Germinal center (tissue), 1 donor: Measurements from ENCODE around the gene EXOSC10.
"Not testable (repeated sequence)": the region's sequence is repeated elsewhere in the genome, so short reads cannot be mapped to it uniquely, and the experiment has no call there.

ENCODE experiments used
- DNase-seq: peaks from one replicate; pipeline ENCODE4 v3.0.0; 2012; ENCODE audit warnings: mixed read lengths, low spot score

The EXOSC10 gene

DNA sequence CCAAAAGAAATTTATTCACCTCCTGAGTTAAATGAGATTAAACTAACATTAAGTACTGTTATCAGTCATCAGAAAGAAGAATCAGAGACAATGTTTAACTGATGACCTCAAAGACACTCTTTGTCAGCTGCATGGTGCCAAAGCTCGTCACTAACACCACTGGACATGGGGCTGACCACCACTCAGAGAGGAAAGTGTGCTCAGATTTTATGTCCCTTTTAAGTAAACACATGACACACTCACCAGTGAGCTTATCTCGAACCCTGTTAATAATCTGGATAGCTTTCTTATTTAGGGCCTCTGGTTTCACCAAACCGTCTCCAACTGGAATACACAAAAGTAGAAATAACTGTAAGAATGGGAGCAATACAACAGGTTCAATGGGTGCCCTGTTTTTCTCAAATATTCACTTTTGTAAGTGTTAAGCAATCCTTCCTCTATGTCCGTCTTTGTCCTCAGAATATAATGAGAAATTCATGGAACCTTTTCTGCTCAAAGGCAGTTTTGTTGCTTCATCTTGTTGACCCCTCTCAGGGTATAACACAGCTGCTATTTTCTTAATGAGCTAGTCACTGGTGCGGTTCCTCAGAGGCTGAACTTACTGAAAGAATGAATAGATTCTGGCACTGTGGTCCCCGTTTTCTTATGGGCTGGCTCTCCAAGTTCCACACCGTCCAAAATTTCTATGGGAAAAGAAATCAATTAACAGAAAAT lies 9.5 kb upstream of the EXOSC10 start:
- DNase-seq = no peak

DNA sequence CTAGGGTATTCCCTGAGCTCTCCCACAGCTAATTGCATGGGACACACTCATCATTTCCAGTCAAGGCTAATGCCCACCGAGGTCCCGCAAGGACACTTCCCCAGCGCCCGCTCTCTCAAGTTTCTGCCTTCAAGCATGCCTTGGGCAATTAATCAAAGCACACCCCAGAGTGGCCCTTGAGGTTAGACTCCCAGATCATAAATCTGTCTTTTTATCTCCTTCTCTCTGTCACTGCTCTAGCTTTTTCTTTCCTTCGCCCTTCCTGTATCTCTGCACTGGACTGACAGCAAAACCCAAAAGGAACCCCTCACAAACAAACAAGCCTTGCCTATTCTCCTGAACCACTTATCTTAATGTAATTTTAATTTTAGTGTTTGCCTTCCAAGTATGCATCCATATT lies 7.9 kb upstream of the EXOSC10 start:
- no peak for DNase-seq

DNA sequence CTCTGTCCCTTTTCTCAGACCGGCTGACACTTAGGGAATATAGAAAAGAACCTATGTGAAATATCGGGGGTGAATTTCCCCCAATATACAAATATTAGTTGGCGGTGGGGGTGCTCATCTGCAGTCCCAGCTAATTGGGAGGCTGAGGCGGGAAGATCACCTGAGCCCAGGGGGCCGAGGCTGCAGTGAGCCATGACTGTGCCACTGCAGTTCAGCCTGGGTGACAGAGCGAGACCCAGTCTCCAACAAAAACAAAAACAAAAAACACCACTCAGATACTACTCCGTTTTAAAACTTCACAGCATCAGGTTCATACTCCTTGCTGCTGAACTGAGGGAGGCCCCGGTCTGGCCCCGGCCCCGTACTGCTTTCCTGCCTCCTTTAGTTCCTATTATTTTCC lies 5.9 kb upstream of the EXOSC10 start:
- DNase-seq = no peak

DNA sequence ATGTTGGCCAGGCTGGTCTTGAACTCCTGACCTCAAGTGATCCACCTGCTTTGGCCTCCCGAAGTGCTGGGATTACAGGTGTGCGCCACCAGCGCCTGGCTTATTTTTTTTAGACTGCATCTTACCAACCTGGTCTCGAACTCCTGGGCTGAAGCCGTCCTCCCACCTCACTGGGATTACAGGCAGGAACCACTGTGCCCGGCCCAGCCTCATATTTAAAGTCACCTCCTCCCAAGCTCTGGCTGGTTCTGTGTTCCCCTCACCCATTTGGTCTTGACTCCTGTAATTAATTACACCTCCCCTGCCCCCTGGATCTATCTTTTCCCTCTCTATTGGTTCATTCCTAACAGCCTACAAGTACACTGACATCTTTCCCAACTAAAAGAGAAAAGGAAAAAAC lies 1.7 kb upstream of the EXOSC10 start:
- no peak for DNase-seq

DNA sequence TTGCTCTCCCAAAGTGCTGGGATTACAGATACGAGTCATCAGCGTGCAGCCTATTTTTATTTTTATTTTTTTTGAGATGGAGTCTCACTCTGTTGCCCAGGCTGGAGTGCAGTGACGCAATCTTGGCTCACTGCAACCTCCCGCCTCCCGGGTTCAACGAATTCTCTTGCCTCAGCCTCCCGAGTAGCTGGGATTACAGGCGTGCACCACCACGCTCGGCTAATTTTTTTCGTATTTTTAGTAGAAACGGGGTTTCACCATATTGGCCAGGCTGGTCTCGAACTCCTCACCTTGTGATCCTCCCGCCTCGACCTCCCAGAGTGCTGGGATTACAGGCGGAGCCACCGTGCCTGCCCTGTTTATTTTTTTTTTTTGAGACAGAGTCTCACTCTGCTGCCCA lies 1.1 kb upstream of the EXOSC10 start:
- DNase-seq = not testable (repeated sequence)

DNA sequence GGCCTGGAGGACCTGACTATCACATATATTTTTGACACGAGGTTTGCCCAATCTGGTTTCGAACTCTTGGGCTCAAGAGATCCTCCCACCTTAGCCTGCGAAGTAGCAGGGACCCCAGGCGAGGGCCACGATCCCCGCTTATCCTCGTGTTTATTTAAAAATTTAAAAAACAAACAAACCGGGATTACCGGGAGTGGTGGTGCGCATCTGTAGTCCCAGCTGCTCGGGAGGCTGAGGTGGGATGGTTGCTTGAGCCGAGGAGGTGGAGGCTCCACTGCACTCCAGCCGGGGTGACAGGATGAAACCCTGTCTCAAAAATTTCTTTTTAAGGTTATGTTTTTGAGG lies 452 bp upstream of the EXOSC10 start:
- no peak for DNase-seq

DNA sequence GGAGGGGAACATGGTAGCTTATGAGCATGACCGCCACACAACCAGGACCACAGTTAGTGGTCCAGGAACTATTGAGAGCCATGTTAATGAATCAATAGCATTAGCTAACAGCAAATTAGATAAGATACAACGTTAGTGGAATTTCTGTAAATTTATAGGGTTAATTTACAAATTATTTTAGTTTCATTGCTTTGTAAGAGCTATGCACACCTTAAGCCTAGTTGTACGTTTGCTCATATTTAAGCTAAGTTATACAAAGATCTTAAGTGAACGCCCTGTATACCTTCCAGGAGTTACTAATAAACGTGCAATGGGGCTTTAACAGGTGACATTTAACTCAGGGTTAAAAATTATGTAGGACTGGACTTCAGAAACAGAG lies 749 bp downstream of the EXOSC10 start:
- DNase-seq = no peak

DNA sequence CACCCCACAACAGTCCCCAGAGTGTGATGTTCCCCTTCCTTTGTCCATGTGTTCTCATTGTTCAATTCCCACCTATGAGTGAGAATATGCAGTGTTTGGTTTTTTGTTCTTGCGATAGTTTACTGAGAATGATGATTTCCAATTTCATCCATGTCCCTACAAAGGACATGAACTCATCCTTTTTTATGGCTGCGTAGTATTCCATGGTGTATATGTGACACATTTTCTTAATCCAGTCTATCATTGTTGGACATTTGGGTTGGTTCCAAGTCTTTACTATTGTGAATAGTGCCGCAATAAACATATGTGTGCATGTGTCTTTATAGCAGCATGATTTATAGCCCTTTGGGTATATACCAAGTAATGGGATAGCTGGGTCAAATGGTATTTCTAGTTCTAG lies 15.9 kb downstream of the EXOSC10 start:
- not testable (repeated sequence) for DNase-seq

DNA sequence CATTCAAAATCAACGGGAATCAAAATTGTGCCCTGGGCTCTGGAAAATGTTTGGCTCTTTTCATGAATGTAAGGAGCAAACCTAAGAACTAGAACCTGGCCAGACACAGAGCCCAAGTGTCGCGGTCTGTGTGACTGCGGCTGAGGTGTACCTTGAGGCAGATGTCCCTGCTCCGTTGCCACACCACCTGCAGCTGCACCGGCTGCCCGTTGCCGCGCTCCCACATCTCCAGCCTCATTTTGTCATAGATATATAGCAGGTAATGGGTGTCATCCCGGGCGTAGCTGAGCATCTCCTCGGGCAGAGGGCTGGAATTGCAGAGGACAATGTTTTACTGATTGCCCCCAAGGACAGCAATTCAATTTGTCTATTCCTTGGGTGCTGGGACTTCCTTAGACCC lies 18.7 kb downstream of the EXOSC10 start:
- no peak for DNase-seq

DNA sequence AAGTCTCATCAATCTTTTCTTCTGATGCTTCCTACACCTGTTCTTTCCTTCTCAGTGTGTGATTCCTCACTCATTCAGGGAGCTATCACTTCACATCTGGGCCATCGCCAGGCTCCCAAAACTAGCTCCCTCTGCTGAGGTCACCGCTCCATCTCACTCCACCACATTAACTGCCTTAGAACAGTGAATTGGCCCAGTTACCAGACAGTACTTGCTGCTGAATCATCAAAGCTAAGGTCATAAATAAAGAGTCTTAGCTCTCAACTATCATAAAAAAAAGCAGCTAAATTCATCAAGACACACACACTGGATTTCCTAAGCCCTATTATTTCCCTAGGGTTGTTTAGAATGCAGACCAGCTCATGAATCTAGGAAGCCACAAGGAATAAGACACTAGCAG lies 21.0 kb downstream of the EXOSC10 start:
- no peak for DNase-seq

DNA sequence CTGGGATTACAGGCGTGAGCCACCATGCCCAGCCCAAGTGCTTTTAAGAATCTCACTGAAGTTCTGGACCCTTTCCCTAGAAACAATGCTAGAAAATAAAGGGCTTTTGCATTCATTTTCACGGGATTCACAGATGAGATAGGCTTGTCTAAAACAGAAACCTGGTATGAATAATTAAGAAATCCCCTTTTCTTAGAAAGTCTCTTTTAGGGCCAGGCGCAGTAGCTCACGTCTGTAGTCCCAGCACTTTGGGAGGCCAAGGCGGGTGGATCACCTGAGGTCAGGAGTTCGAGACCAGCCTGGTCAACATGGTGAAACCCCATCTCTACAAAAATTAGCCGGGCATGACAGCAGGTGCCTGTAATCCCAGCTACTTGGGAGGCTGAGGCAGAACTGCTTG lies 26.3 kb downstream of the EXOSC10 start:
- not testable (repeated sequence) for DNase-seq

DNA sequence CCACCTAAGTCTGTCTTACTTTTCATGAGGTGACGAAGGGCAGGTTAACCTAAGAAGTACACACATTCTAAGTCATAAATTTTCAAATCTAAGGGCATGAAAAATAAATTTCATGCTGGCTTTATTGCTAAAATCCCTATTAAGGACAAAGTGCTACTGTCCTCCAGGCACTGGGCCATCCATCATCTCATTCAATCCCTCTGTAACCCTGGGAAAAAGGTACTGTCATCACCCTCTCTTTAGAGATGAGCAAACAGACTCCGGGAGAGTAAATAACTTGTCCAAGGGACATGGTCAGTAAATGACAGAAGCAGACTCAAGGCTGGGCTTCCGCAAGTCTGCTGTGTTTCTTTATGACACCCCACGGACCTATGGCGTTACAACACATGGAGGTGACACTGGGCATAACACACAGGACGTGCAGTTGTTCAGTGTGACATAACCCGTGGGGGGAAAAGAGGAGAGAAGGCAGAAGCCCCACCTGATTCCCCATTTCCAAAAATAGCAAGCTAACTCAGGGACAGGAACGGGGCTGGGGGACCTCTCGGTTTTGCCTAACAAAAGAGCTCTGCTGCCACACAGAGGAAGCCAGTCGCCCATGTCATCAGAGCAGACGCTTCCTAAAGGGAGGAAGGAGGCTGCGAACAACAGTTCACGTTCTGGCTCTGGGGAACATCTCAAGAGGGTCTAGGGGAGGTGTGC lies 27.3 kb downstream of the EXOSC10 start:
- no peak for DNase-seq

DNA sequence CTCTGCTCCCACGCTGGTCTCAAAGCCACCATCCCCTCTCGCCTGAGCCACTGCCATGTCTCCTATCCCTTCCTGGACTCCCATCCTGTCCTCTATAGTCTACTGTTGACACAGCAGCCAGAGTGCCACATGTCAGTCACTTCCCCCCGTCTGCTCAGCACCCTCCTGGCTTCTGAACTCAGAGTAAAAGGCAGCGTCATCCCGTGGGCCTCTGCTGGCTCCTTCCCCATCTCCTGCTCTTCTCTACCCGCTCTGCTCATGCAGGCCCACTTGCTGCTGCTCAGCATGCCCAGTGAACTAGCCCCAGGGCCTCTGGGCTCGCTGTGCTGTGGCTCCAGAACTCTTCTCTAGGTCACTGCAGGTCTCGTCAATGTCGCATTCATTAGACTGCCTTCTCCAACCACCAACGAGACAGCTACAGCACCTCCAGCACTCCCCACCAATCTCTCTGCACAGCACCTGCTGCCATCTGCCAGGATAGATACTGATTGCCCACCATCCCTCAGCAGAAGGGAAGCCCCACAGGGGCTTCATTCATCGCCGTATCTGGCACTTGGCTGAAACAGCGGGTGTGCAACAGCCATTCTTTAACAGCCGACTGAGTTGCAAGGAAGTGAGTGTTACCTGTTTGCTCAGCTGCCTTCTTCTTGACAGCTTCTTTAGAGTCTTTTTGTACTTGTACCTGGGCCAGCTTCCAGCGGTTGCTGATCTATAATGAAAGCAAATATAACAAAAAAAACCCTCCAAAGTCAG lies 28.0 kb downstream of the EXOSC10 start:
- no peak for DNase-seq

DNA sequence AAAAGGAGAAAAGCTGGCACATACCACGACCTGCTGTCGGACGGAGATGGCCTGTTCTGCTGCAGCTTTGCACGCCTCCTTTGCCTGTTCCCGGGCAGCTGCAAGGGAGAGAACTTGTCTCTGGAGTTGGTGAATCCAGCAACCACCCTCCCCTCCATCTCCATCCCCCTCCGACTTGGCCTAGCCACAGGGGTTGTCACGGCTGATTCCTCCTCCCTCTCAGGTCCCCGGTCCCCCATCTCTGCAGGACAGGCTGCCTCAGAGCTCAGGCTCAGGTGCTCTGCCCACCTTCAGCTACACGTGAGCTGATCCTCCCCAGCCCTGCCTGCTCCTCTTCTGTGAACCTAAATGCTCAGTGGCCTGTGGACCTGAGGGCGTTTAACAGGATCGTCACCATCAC lies 28.8 kb downstream of the EXOSC10 start:
- DNase-seq = no peak

DNA sequence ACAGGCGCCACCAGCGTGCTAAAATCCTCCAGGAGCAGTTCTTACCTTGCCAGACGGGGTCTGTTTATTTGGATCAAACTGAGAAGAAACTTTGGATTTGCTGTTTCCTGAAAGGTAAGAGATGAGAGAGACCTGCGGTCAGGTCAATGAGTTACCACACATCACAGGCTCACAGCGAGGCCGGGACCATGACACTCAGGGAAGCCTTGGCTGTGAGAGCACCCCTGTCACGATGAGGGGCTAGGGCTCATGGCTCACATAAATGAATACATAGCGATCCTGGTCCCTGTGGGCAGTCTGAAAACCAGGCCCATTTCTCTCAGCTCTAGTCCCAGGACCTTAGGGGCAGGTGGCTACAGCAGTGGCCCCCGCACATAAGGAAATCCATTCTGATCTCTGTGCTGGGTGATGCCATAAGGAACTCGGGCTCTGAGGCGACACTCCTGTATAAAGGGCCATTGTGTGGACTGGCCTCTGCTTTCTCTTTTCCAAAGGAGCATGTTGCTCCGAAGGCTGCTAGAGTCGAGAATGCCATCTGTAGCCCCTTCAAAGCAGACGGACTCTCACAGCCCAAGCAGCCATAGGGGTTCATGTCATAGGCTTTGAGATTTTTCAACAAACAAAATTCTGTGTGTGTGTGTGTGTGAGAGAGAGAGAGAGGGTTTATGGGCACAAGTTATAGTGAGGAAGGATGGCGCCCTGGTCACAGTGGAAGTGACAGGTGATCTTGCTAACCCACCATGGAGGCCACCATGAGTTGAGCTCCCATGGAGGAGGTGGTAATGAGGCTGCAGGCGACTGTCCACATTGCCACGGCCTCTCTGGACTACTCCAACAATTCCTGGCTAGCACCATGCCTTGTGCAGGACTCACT lies 30.8 kb downstream of the EXOSC10 start:
- no peak for DNase-seq

DNA sequence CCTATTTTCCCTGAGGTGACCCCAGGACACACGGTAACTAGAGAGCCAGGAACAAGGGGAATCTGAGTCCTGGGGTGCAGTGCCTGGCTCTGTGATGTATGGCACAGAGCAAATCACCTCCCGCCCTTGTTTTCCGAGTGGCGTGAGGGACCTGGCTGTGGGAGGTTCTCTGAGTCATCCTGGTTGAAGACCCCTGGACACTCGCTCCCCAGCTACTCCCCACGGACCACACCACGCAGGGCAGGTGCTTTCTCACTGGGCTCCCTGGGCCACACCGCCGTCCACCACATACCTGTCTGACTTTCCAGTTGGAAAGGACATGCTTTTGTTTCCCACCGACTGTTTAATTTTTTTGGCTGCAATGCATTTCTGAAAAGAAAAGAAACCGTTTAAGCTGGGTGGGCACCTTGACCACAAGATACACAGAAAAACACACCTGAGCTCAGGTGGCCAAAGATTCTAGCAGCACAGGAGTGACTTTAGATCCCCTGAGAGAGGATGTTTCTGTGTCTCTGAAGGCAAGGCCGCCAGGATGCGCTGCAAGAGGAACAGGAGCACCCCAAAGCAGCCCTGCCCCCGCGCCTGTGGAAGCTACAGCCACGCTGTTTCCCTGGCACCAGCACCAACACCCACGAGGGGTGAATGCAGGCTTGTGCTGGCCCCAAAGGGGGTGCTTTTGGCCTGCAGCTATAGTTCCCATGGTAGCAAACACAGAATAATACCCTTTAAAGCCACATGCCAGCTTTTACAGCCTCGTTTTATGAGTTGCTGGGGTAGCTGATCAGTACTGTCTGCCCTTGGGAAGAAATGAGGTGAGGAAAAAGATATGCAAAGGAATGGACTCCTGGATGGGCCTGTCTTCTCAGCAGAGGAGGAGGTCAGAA lies 31.7 kb downstream of the EXOSC10 start:
- DNase-seq = no peak

DNA sequence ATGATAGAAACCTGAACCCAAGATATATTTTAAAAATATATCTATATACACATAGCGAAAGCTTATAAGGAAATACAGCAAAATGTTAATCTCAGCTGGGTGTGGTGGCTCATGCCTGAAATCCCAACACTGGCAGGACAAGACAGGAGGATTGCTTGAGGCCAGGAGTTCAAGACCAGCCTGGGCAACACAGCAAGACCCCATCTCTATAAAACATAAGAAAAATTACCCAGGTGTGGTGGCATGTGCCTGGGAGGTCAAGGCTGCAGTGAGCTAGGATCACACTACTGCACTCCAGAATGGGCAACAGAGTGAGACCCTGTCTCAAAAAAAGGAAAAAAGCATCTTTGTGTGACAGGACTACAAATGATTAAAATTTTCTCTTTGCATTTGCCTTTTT lies 33.9 kb downstream of the EXOSC10 start:
- DNase-seq = no peak

DNA sequence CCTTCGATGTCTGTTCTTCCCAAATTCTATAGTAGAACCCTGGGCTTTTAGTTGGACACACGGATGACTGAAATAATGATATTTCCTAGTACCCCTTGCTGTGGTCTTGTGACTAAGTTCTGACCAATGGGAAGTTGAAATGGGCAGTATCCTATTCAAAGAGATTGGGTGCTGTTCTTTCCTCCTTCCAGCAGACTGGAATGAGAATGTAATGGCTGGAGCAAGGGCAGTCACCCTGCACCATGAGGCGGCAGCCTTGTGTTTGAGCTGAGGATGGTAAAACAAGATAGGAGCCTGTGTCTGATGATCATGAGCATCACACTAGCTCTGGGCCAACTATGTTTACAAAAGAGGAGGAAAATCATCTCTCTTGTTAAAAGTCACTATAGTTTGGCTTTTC lies 34.7 kb downstream of the EXOSC10 start:
- no peak for DNase-seq

DNA sequence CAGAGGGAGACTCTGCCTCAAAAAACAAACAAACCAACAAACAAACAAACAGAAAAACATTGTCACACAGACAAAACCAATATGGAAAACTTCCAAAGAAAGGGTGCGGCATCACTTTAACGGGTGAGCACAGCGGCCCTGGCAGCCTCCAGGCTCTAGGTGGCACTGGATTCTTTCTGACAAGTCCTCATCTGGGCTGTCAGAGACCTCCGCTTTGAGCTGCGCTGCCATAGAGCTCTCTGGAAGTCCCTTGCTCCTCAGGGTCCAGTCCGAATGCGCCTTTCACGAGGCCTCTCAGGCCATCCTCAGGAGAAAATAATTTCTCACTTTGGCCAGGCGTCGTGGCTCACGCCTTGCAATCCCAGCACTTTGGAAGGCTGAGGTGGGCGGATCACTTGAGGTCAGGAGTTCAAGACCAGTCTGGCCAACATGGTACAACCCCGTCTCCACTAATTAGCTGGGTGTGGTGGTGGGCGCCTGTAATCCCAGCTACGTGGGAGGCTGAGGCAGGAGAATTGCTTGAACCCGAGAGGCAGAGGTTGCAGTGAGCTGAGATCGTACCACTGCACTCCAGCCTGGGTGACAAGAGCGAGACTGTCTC lies 35.6 kb downstream of the EXOSC10 start:
- not testable (repeated sequence) for DNase-seq

DNA sequence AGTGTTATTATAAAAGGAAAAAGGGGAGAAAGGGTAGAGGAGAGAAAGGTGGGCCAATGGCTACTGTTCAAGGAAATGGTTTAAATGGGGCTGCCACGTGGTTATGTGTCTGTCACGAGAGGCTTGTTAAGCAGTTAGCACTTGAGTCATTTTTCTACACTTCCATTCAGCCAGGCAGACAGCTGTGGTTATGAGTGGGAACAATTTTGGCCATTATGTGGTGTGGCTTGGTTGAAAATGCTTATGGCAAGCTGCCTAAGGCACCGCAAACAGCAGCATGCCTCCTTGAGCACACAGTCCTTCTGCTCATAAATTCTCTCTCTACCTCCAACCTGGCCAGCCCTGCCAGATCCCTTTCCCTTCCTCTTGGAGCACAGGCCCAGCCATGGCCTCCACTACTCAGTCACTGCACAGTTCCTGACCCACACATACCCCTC lies 36.7 kb downstream of the EXOSC10 start:
- DNase-seq = no peak
